ENCODE results near the gene CHAF1B. TPM values are rescaled to one million over a fixed set of nuclear protein-coding genes. Genes with fewer than 3 reads are reported as not detected.

Gene CHAF1B
- total and polyA plus RNA-seq, 9 of the 15 experiments (the other 6 are each of a cell fraction or from before 2014, with no cell fraction given): 7.5 to 36.8 (median 21.0) TPM

GRCh38 chr21:36385233-36386030 lies at the start of gene CHAF1B (continued):
- no peak for TF ChIP-seq ZNF280B (CRISPR knock-in tag; IDR thresholded peaks at IDR 0.05)
- TF ChIP-seq ZNF354B (CRISPR knock-in tag; IDR thresholded peaks at IDR 0.05): no peak
- TF ChIP-seq ZFP91 (CRISPR knock-in tag; IDR thresholded peaks at IDR 0.05): no peak
- no peak for TF ChIP-seq FIP1L1 (IDR thresholded peaks at IDR 0.05; ENCODE audit: low read depth, low read length, poor library complexity, severe bottlenecking)
- no peak for TF ChIP-seq PHB2 (IDR thresholded peaks at IDR 0.05; ENCODE audit: low read depth)
- no peak for TF ChIP-seq ZKSCAN1 (IDR thresholded peaks at IDR 0.05; ENCODE audit: low read depth, low read length)
- TF ChIP-seq ATF2 (CRISPR knock-in tag; IDR thresholded peaks at IDR 0.05): no peak
- no peak for TF ChIP-seq TCF3 (CRISPR knock-in tag; IDR thresholded peaks at IDR 0.05)
- TF ChIP-seq HMG20B (CRISPR knock-in tag; IDR thresholded peaks at IDR 0.05): no peak
- TF ChIP-seq CC2D1A (IDR thresholded peaks at IDR 0.05): no peak
- no peak for TF ChIP-seq HSF4 (CRISPR knock-in tag; IDR thresholded peaks at IDR 0.05; ENCODE audit: borderline replicate concordance)
- TF ChIP-seq RFX1 (IDR thresholded peaks at IDR 0.05): no peak
- peak; percentile 77 for TF ChIP-seq GTF2F1 (IDR thresholded peaks at IDR 0.05; ENCODE audit: low read depth, low read length)
- no peak for TF ChIP-seq SMARCA4 (IDR thresholded peaks at IDR 0.05)
- TF ChIP-seq ZNF764 (CRISPR knock-in tag; IDR thresholded peaks at IDR 0.05; ENCODE audit: low read depth): no peak
- no peak for TF ChIP-seq CHAMP1 (IDR thresholded peaks at IDR 0.05)
- TF ChIP-seq ZKSCAN8 (CRISPR knock-in tag; IDR thresholded peaks at IDR 0.05): no peak
- no peak for TF ChIP-seq ELF4 (CRISPR knock-in tag; IDR thresholded peaks at IDR 0.05)
- TF ChIP-seq ZC3H4 (CRISPR knock-in tag; IDR thresholded peaks at IDR 0.05; ENCODE audit: borderline replicate concordance): no peak
- no peak for TF ChIP-seq STAT5B (CRISPR knock-in tag; IDR thresholded peaks at IDR 0.05)
- TF ChIP-seq GABPB1 (CRISPR knock-in tag; IDR thresholded peaks at IDR 0.05): peak; percentile 48; the same call in 1 of the 2 replicates
- no peak for TF ChIP-seq ELK3 (CRISPR knock-in tag; IDR thresholded peaks at IDR 0.05)
